ENCODE measurements around the gene SBF1. TPM values are rescaled to one million over a fixed set of nuclear protein-coding genes. Genes with fewer than 3 reads are reported as not detected.
A peak's percentile ranks its signal among the peaks of the same experiment; 100 is the strongest.

Gene SBF1
- total and polyA plus RNA-seq, 2 of the 13 experiments (the other 11 are each of a cell fraction or from before 2014, with no cell fraction given), result 31.7 to 40.9 TPM

- TF ChIP-seq, protein P1, sequence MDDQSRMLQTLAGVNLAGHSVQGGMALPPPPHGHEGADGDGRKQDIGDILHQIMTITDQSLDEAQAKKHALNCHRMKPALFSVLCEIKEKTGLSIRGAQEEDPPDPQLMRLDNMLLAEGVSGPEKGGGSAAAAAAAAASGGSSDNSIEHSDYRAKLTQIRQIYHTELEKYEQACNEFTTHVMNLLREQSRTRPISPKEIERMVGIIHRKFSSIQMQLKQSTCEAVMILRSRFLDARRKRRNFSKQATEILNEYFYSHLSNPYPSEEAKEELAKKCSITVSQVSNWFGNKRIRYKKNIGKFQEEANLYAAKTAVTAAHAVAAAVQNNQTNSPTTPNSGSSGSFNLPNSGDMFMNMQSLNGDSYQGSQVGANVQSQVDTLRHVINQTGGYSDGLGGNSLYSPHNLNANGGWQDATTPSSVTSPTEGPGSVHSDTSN (CRISPR knock-in tag; IDR thresholded peaks at IDR 0.05; ENCODE audit: borderline replicate concordance), result no peak
- TF ChIP-seq, protein P2, sequence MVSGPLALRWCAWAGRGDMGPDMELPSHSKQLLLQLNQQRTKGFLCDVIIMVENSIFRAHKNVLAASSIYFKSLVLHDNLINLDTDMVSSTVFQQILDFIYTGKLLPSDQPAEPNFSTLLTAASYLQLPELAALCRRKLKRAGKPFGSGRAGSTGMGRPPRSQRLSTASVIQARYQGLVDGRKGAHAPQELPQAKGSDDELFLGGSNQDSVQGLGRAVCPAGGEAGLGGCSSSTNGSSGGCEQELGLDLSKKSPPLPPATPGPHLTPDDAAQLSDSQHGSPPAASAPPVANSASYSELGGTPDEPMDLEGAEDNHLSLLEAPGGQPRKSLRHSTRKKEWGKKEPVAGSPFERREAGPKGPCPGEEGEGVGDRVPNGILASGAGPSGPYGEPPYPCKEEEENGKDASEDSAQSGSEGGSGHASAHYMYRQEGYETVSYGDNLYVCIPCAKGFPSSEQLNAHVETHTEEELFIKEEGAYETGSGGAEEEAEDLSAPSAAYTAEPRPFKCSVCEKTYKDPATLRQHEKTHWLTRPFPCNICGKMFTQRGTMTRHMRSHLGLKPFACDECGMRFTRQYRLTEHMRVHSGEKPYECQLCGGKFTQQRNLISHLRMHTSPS (CRISPR knock-in tag; IDR thresholded peaks at IDR 0.05; ENCODE audit: low read depth), result no peak
- peak; percentile 89 for TF ChIP-seq KMT2B (CRISPR knock-in tag; IDR thresholded peaks at IDR 0.05)
- TF ChIP-seq ZNF614 (CRISPR knock-in tag; IDR thresholded peaks at IDR 0.05; ENCODE audit: borderline replicate concordance), result peak; percentile 59; the same call in 1 of the 2 replicates
- no peak for TF ChIP-seq TCF7L2 (IDR thresholded peaks at IDR 0.05; ENCODE audit: low read depth, low read length)
- TF ChIP-seq RXRB (CRISPR knock-in tag; IDR thresholded peaks at IDR 0.05; ENCODE audit: borderline replicate concordance), result peak; percentile 64; the same call in 1 of the 2 replicates
- no peak for TF ChIP-seq ZNF124 (CRISPR knock-in tag; IDR thresholded peaks at IDR 0.05)
- TF ChIP-seq KLF12 (CRISPR knock-in tag; IDR thresholded peaks at IDR 0.05; ENCODE audit: borderline replicate concordance), result no peak; the same call in 1 of the 2 replicates
- no peak for TF ChIP-seq ETV6 (CRISPR knock-in tag; conservative IDR thresholded peaks at IDR 0.05)
- TF ChIP-seq ZNF577 (CRISPR knock-in tag; IDR thresholded peaks at IDR 0.05; ENCODE audit: borderline replicate concordance, low read depth), result no peak
- no peak for TF ChIP-seq SIX4 (CRISPR knock-in tag; IDR thresholded peaks at IDR 0.05)
- TF ChIP-seq SOX6 (IDR thresholded peaks at IDR 0.05), result no peak
- TF ChIP-seq SOX6 (CRISPR knock-in tag; IDR thresholded peaks at IDR 0.05), result peak; percentile 45; the same call in 1 of the 2 replicates
- TF ChIP-seq, protein P3, sequence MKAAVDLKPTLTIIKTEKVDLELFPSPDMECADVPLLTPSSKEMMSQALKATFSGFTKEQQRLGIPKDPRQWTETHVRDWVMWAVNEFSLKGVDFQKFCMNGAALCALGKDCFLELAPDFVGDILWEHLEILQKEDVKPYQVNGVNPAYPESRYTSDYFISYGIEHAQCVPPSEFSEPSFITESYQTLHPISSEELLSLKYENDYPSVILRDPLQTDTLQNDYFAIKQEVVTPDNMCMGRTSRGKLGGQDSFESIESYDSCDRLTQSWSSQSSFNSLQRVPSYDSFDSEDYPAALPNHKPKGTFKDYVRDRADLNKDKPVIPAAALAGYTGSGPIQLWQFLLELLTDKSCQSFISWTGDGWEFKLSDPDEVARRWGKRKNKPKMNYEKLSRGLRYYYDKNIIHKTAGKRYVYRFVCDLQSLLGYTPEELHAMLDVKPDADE (CRISPR knock-in tag; IDR thresholded peaks at IDR 0.05), result no peak
- no peak for TF ChIP-seq TRIM22 (IDR thresholded peaks at IDR 0.05)
- no peak for TF ChIP-seq GFI1 (CRISPR knock-in tag; IDR thresholded peaks at IDR 0.05; ENCODE audit: borderline replicate concordance)
- TF ChIP-seq RBAK (CRISPR knock-in tag; IDR thresholded peaks at IDR 0.05), result no peak
- TF ChIP-seq, protein P4, sequence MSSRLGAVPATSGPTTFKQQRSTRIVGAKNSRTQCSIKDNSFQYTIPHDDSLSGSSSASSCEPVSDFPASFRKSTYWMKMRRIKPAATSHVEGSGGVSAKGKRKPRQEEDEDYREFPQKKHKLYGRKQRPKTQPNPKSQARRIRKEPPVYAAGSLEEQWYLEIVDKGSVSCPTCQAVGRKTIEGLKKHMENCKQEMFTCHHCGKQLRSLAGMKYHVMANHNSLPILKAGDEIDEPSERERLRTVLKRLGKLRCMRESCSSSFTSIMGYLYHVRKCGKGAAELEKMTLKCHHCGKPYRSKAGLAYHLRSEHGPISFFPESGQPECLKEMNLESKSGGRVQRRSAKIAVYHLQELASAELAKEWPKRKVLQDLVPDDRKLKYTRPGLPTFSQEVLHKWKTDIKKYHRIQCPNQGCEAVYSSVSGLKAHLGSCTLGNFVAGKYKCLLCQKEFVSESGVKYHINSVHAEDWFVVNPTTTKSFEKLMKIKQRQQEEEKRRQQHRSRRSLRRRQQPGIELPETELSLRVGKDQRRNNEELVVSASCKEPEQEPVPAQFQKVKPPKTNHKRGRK (CRISPR knock-in tag; IDR thresholded peaks at IDR 0.05), result no peak
- TF ChIP-seq HES4 (CRISPR knock-in tag; IDR thresholded peaks at IDR 0.05; ENCODE audit: borderline replicate concordance), result no peak; the same call in 1 of the 2 replicates
- TF ChIP-seq ZNF207 (IDR thresholded peaks at IDR 0.05; ENCODE audit: borderline replicate concordance), result no peak
- TF ChIP-seq NCOA1 (CRISPR knock-in tag; IDR thresholded peaks at IDR 0.05), result no peak
- no peak for TF ChIP-seq JUNB (CRISPR knock-in tag; IDR thresholded peaks at IDR 0.05; ENCODE audit: borderline replicate concordance)
Observed at GRCh38 chr22:50507991-50508884, 33.4 kb upstream of the SBF1 start, which contains the start of gene NCAPH2 (continued).

Measured in HepG2 (cell line).